Measurements from ENCODE around the gene VSX1. TPM values are rescaled to one million over a fixed set of nuclear protein-coding genes. Genes with fewer than 3 reads are reported as not detected.
A peak's percentile ranks its signal among the peaks of the same experiment; 100 is the strongest.

The VSX1 gene
- total RNA-seq, 1 donor = not detected

DNA sequence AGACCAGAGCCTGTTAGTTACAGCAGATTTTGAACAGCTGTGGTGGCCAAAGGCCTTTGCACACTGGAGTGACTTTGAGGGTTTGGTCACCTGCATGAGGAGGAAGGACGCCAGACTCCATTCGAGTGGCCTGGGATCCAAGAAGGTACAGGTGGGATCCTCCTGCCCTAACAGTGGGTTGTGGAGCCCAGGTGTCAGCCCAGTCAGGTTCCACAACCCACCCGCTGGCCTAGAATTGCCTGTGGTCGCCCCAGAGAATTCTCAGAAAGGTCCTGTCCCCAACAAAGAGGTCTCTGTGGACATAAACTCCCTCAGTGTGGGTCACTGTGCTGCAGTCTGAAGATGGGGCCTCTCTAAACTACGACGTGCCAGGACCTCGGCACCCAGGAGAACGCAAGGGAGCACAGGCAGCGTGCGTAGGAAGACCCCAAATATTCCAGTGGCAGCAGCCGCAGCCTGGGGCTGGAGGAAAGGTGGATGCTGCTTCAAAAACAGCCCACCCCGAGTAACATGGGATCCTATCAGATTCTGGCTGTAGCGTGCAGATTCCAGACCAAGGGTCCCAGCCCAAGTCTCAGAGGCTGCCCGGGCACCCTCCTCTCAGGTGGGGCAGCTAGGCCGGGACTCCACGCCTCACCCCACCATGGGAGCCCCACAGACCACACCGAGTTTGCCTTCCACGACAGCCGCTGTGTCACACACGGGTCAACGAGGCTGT is 40.0 kb downstream of the VSX1 start:
- DNase-seq (ENCODE audit: insufficient read length, low spot score, missing footprints) = peak; percentile 75
- Histone ChIP-seq H3K79me2 (ENCODE audit: insufficient read depth, low read length) (no peaks in the 10 kb centered on the region), H3K36me3 (ENCODE audit: insufficient read depth, low read length) (no peaks in the 10 kb centered on the region), H3K27me3 (ENCODE audit: insufficient read depth, low read length) (no peaks in the 10 kb centered on the region), H3K4me1 (ENCODE audit: insufficient read depth, low read length) (peaks cover 10% of the 10 kb centered on the region), H3K9me3 (ENCODE audit: low read depth, low read length) (no peaks in the 10 kb centered on the region), H4K20me1 (ENCODE audit: insufficient read depth, low read length) (no peaks in the 10 kb centered on the region), H3K27ac (ENCODE audit: low read depth, low read length) (no peak overlapping the region), H3K4me3 (ENCODE audit: insufficient read depth, low read length) (no peak overlapping the region), H2AFZ (ENCODE audit: low read length) (no peak overlapping the region), H3K4me2 (ENCODE audit: insufficient read depth, low read length) (no peak overlapping the region)
- TF ChIP-seq, protein P1, sequence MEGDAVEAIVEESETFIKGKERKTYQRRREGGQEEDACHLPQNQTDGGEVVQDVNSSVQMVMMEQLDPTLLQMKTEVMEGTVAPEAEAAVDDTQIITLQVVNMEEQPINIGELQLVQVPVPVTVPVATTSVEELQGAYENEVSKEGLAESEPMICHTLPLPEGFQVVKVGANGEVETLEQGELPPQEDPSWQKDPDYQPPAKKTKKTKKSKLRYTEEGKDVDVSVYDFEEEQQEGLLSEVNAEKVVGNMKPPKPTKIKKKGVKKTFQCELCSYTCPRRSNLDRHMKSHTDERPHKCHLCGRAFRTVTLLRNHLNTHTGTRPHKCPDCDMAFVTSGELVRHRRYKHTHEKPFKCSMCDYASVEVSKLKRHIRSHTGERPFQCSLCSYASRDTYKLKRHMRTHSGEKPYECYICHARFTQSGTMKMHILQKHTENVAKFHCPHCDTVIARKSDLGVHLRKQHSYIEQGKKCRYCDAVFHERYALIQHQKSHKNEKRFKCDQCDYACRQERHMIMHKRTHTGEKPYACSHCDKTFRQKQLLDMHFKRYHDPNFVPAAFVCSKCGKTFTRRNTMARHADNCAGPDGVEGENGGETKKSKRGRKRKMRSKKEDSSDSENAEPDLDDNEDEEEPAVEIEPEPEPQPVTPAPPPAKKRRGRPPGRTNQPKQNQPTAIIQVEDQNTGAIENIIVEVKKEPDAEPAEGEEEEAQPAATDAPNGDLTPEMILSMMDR (IDR thresholded peaks at IDR 0.05; ENCODE audit: extremely low read depth, low read depth, low read length) = no peak

DNA sequence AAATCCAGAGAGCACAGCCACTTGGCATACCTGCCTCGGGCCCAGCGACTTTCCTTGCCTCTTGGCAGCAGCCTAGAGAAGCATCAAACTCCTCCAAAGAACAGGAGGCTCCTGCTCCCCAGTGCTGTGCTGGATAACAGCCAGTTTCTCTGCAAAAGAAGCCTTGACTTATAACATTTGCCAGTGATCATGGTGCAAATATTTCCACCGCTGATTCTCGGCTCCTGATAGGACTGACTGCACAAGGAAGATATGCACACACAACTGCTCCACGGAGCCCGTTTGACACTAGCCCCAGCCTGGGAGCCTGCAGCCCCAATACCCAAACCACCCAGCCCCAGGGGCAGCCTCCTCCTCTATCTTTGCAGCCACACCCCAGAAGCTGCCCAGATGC is 41.5 kb downstream of the VSX1 start:
- H3K9me3 ChIP-seq (ENCODE audit: low read depth, low read length) = no peaks in the 10 kb centered on the region
- H2AFZ ChIP-seq (ENCODE audit: low read length) = no peak overlapping the region
- DNase-seq (ENCODE audit: insufficient read length, low spot score, missing footprints) = peak; percentile 86
- H3K36me3 ChIP-seq (ENCODE audit: insufficient read depth, low read length) = no peaks in the 10 kb centered on the region
- H3K4me1 ChIP-seq (ENCODE audit: insufficient read depth, low read length) = peaks cover 10% of the 10 kb centered on the region
- no peaks in the 10 kb centered on the region for H4K20me1 ChIP-seq (ENCODE audit: insufficient read depth, low read length)
- no peak overlapping the region for H3K4me2 ChIP-seq (ENCODE audit: insufficient read depth, low read length)
- no peaks in the 10 kb centered on the region for H3K27me3 ChIP-seq (ENCODE audit: insufficient read depth, low read length)
- no peak overlapping the region for H3K4me3 ChIP-seq (ENCODE audit: insufficient read depth, low read length)
- TF ChIP-seq, protein P1 (IDR thresholded peaks at IDR 0.05; ENCODE audit: extremely low read depth, low read depth, low read length) = no peak
- no peaks in the 10 kb centered on the region for H3K79me2 ChIP-seq (ENCODE audit: insufficient read depth, low read length)
- H3K27ac ChIP-seq (ENCODE audit: low read depth, low read length) = no peak overlapping the region

DNA sequence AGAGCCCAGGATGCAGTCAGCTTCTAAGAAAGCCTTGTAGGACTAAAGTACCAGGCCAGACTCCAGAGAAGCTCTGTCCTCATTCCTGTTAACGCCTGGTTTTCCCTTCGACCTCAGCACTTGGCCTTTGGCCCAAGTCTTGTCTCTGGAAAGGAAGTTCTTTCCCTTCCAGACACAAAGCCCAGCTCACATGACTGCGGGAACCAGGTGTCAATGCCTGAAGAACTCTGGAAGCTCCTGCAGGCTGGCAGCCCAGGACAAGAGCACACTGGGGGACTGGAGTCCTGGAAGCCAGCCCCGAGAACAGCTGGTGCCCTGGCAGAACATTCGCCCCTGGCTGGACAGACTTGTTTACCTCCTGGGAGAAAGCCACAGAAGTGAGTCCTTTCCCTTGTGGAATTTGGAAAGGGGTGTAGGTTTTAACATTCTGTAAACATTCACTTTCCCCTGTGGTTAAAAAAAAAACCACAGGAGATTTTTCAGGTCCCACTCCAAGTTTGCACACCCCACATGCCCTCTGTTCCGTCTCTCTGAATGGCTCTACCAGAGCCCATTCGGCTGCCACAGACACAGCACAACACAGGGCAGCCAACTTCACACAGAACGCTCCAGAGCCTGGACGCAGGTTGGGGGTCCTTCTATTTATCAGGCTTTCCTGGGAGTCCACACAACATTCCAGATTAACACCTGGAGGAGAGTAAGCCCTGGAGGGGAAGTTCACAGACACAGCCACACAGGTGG is 42.1 kb downstream of the VSX1 start:
- Histone ChIP-seq H3K4me1 (ENCODE audit: insufficient read depth, low read length) (peaks cover 10% of the 10 kb centered on the region), H3K4me2 (ENCODE audit: insufficient read depth, low read length) (no peak overlapping the region), H3K27ac (ENCODE audit: low read depth, low read length) (no peak overlapping the region), H4K20me1 (ENCODE audit: insufficient read depth, low read length) (no peaks in the 10 kb centered on the region), H3K4me3 (ENCODE audit: insufficient read depth, low read length) (no peak overlapping the region), H3K9me3 (ENCODE audit: low read depth, low read length) (no peaks in the 10 kb centered on the region), H2AFZ (ENCODE audit: low read length) (no peak overlapping the region), H3K79me2 (ENCODE audit: insufficient read depth, low read length) (no peaks in the 10 kb centered on the region), H3K27me3 (ENCODE audit: insufficient read depth, low read length) (no peaks in the 10 kb centered on the region), H3K36me3 (ENCODE audit: insufficient read depth, low read length) (no peaks in the 10 kb centered on the region)
- TF ChIP-seq, protein P1 (IDR thresholded peaks at IDR 0.05; ENCODE audit: extremely low read depth, low read depth, low read length) = no peak
- DNase-seq (ENCODE audit: insufficient read length, low spot score, missing footprints) = peak; percentile 85

DNA sequence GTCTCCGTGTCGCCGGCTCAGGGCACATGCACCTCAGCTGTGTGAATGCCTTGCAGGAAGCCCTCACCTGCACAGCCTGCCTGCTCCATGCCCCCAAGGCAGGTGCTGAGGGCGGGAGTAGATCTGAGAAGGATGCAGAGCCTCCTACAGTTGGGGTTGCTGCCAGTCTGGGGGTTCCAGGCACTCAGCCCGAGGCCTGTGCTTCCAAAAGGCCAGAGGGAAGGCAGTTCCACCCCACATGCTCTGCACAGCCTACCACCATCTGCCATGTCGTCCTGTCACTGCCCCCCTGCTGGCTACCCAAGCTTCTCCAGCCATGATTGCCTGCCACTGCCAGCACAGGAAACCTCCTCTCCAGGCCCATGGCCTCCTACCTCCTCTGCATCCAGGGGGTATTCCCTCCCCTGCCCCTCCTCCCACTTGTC is 43.3 kb downstream of the VSX1 start:
- no peak overlapping the region for H3K4me3 ChIP-seq (ENCODE audit: insufficient read depth, low read length)
- no peaks in the 10 kb centered on the region for H3K9me3 ChIP-seq (ENCODE audit: low read depth, low read length)
- peaks cover 10% of the 10 kb centered on the region for H3K4me1 ChIP-seq (ENCODE audit: insufficient read depth, low read length)
- no peak for DNase-seq (ENCODE audit: insufficient read length, low spot score, missing footprints)
- H2AFZ ChIP-seq (ENCODE audit: low read length) = no peak overlapping the region
- no peak overlapping the region for H3K27ac ChIP-seq (ENCODE audit: low read depth, low read length)
- TF ChIP-seq, protein P1 (IDR thresholded peaks at IDR 0.05; ENCODE audit: extremely low read depth, low read depth, low read length) = no peak
- no peaks in the 10 kb centered on the region for H3K27me3 ChIP-seq (ENCODE audit: insufficient read depth, low read length)
- H3K79me2 ChIP-seq (ENCODE audit: insufficient read depth, low read length) = no peaks in the 10 kb centered on the region
- no peaks in the 10 kb centered on the region for H4K20me1 ChIP-seq (ENCODE audit: insufficient read depth, low read length)
- H3K36me3 ChIP-seq (ENCODE audit: insufficient read depth, low read length) = no peaks in the 10 kb centered on the region
- no peak overlapping the region for H3K4me2 ChIP-seq (ENCODE audit: insufficient read depth, low read length)
